ENCODE data around the gene HNRNPR.

DNA sequence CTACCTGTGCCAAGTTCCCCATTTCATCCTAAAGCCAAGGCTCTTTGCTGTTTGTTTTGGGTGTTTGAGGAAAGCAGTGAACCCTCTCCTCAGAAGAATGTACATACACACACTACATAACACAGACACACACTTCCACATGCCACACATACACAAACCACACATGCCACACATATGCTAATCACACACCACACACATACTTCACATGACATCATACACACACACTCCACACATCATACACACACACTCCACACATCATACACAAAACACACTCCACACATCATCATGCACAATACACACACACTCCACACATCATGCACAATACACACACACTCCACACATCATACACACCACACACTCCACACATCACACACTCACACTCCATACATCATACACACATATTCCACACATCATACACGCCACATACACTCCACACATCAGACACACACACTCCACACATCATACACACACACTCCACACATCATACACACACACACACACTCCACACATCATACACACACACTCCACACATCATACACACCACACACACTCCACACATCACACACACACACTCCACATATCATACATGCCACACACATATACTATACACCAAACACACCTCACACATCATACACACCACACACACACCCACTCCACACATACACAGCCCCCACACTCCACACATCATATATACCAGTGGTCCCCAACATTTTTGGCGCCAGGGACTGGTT, 48.2 kb upstream of the HNRNPR start:
- TF ChIP-seq, protein P1, sequence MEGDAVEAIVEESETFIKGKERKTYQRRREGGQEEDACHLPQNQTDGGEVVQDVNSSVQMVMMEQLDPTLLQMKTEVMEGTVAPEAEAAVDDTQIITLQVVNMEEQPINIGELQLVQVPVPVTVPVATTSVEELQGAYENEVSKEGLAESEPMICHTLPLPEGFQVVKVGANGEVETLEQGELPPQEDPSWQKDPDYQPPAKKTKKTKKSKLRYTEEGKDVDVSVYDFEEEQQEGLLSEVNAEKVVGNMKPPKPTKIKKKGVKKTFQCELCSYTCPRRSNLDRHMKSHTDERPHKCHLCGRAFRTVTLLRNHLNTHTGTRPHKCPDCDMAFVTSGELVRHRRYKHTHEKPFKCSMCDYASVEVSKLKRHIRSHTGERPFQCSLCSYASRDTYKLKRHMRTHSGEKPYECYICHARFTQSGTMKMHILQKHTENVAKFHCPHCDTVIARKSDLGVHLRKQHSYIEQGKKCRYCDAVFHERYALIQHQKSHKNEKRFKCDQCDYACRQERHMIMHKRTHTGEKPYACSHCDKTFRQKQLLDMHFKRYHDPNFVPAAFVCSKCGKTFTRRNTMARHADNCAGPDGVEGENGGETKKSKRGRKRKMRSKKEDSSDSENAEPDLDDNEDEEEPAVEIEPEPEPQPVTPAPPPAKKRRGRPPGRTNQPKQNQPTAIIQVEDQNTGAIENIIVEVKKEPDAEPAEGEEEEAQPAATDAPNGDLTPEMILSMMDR (IDR thresholded peaks at IDR 0.05) = no peak
- no peak for TF ChIP-seq POLR2A (IDR thresholded peaks at IDR 0.05; ENCODE audit: low read depth)
- no peak for TF ChIP-seq POLR2AphosphoS5 (IDR thresholded peaks at IDR 0.05)
- no peak for TF ChIP-seq EP300 (IDR thresholded peaks at IDR 0.05)
